GM19099 (cell line): ENCODE results near the gene ST7L.
A peak's percentile ranks its signal among the peaks of the same experiment; 100 is the strongest.

Source experiments
- POLR2A ChIP-seq: IDR thresholded peaks from 3 replicates; pipeline ENCODE4 v1.6.1; 2011; ENCODE audit warnings: low read depth; ENCODE audit not compliant: insufficient read length; ENCODE audit errors: extremely low read depth

Gene ST7L

GRCh38 chr1:112618721-112619517 lies at the start of gene ST7L:
Gene ST7L, minus strand, starts transcription at chr1:112619141. Its CDS starts 28 bp downstream, at chr1:112619113.
- peak; percentile 67 for TF ChIP-seq POLR2A

GRCh38 chr1:112666946-112667345 lies 48.0 kb upstream of the ST7L start:
- TF ChIP-seq POLR2A: no peak

- no peak for TF ChIP-seq POLR2A
Measured at GRCh38 chr1:112665857-112666256, 46.9 kb upstream of the ST7L start.

GRCh38 chr1:112651205-112651604 lies 32.3 kb upstream of the ST7L start:
- TF ChIP-seq POLR2A: no peak

- no peak for TF ChIP-seq POLR2A
Measured at GRCh38 chr1:112646225-112646624, 27.3 kb upstream of the ST7L start.

- TF ChIP-seq POLR2A: no peak
Measured at GRCh38 chr1:112643080-112643479, 24.1 kb upstream of the ST7L start.

GRCh38 chr1:112638110-112638428 lies 19.1 kb upstream of the ST7L start:
- TF ChIP-seq POLR2A: no peak

- no peak for TF ChIP-seq POLR2A
Measured at GRCh38 chr1:112637254-112638109, 18.5 kb upstream of the ST7L start.

GRCh38 chr1:112636597-112637253 lies 17.8 kb upstream of the ST7L start:
- TF ChIP-seq POLR2A: no peak

- TF ChIP-seq POLR2A: no peak
Measured at GRCh38 chr1:112636056-112636455, 17.1 kb upstream of the ST7L start.

- TF ChIP-seq POLR2A: no peak
Measured at GRCh38 chr1:112634367-112634766, 15.4 kb upstream of the ST7L start.

- TF ChIP-seq POLR2A: no peak
Measured at GRCh38 chr1:112633628-112634027, 14.7 kb upstream of the ST7L start.

- no peak for TF ChIP-seq POLR2A
Measured at GRCh38 chr1:112629256-112629655, 10.3 kb upstream of the ST7L start.

GRCh38 chr1:112628516-112628915 lies 9.6 kb upstream of the ST7L start:
- no peak for TF ChIP-seq POLR2A

GRCh38 chr1:112626887-112627286 lies 7.9 kb upstream of the ST7L start:
- no peak for TF ChIP-seq POLR2A
